GM19328 (cell line): ENCODE results near the gene YARS1.

Experiments
- ATAC-seq: cut with Tn5 transposase; IDR thresholded peaks from one replicate; pipeline ENCODE4 v1.9.1; 2021; ENCODE audit warnings: mild to moderate bottlenecking, moderate library complexity; ENCODE audit not compliant: unreplicated experiment

The YARS1 gene

DNA sequence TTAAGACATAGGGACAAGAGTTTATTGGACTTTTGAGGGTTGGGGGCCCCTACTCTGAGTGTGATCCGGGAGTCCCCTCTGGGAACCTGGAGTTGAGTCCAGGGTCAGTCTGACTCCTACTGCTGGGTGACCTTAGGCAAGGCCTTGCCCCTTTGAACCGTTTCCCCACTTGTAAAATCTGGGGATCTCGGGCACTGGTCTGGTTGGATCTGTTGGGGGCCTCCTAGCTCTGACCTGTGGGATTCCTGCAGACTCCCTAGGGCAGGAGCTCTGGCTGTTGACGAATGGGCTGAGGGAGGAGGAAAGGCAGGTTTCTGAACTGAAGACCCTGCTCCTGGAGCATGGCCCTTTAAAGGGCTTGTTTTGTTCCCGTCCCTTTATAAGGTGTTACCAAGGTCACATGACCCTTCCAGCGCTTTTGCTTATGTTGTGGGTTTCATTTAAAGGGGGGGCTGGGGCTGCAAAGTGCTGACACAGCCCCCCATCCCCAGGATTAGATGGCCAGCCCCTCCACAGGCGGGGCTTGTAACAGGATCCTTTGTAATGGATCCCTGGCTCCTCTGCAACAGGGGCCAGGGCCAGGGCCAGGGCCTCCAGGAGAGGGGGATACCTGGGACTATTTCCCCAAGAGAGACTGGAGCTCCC is 50.7 kb downstream of the YARS1 start:
- ATAC-seq, result no peak

DNA sequence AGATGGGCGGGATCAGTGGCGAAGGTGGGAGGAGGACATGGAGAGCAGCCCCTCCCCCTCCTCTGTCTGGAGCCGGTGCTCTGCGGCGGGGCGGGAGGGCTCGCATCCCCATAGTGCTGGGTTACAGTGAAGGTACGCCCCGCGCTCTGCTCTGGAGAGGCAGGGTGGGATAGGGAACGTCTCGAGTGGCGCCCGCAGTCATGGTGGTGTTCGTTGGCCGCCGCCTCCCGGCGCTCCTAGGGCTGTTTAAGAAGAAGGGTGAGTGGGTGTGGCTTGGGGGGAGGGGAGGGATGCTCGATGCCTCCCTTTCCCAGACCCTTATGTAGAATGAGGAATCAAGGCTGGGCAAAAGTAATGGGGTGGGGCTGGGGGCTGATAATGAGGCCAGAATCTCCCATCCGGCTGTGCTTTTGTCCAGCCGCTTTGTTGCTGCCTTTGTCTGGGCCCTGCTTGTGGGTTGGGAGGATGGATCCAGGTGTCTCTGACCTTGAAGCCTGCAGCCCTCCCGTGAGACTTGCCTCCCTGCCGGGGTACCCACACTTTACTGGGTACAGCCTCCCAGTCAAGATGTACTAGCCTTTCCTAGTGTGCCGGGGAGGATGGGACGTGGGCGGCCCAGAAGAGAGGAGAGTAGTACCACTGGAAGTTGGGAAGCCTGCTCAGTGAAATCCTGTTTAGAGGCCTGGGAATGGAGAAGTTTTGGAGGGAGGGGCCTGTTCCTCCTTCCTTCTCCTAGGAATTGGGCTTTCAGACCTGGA is 51.4 kb downstream of the YARS1 start:
- ATAC-seq, result no peak

DNA sequence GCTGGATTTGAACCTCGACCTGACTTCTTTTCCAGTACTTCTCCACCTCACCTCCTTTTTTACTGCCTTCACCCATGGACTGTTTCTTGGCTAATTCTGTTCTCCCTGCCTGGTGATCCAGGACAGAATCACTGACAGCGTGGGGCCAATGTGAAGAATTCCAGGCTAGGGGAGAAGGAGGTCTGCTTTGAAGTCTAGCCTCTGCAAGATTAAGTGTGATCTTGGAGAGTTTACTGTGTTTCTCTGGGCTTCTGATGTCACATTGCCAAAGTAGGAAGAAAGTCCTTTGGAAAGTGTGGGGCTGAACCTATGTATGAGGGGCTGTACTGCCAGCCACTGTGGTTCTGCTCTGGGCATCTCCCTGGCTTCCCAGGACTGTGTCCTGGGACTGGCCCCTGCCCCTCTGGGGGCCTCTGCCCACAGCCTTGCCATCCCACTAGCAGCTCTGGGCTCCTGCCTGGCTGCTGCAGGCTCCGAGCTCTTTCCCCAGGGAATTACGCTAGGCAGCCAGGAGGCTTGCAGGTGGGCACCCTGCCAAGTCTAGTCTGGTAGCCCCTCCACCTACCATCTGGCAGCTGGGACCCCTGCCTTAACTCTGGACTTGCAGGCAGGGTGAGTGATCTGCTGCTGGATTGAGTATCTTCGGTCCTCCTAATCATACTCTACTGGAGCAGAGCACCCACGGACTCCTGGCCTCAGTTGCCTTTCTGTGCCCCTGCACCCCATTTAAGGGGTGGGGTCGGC is 52.2 kb downstream of the YARS1 start:
- ATAC-seq, result no peak

DNA sequence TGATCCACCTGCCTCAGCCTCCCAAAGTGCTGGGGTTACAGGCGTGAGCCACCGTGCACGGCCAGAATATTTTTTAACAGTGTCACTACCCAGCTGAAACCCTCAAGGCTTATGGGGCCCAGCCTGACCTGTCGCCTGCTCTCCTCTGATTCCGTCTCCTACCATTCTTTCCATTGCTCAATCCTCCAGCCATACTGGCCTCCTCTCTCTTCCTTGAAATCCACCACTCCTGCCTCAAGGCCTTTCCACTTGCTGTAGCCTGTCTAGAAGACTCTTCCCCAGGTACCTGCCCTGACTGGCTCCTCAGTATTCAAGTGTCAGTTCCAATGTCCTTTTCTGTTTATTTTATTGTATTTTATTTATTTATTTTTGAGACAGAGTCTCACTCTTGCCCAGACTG is 53.9 kb downstream of the YARS1 start:
- ATAC-seq, result no peak

DNA sequence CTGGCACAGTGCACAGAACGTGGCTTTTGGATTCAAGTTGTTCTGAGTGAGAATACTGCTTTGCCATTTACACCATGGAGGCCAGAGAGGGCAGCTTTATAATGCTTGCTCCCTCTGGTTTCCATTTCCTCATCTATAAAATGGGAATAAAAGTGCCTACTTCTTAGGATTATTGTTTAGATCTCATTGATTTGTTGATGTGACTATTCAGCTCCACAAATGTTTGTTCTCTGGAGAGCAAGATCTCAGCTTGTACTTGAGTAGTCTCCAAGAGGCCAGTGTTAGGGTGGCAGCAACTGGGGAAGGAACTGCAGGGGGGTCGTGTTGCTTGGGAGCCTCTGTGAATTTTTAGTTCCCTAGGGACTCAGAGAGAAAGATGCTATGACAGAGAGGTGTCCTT is 55.2 kb downstream of the YARS1 start:
- no peak for ATAC-seq

DNA sequence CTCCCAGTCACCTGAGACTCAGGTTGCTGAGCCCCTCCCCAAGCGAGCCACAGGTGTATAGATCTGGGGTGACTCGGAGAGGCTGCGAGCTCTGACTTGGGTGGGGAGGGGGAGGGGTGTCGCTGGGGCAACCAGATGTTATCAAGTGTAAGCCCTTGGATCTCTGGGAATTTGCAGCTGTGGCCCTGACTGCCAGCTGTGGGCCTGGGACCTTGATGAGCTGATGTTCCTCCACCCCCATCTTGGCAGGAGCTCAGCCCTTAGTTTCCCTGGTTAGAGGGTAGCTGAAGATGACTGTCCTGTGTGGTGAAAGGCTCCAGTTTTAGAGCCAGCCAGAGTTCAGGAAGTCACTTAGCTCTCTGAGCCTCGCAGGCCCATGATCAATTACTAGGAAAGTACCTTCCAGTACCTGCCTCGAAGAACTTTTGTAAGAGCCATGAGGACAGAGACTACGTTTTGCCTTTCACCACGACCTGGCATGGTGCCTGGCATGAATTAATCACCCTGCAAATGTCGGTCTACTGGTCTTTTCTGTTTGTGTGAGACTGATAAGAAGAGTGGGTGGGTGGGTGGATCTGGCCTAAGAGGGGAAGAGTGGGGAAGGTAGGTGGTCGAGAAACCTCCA is 55.8 kb downstream of the YARS1 start:
- ATAC-seq, result no peak

DNA sequence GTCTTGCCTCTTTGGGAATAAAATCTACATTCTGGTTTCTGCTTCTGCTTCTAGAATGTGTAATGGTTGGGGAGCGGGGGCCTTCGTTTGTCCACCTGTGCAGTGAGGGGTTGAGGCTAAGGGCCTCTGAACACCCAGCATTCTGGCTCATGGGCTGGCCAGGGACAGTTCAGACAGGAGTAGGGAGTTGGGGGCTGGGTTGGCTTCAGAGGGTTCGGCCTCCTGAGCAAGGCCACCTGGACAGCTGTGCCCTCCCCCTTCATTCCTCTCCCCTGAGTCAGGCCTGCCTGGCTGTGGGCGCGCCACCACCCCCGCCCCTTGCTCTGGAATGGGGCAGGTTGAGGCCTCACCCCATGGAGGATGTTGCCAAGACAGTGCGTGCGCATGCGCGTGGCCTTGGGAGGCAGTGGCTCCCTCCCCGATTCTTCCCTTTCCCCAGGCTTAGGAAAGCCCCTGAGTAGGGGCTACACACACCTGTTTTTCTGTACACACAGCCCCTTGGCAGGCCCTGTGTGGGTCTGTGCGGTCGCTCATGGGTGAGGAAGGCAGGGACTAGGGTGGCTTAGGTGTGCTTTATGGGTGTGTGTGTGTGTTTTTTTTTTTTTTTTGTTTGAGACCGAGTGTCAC is 57.0 kb downstream of the YARS1 start:
- no peak for ATAC-seq

DNA sequence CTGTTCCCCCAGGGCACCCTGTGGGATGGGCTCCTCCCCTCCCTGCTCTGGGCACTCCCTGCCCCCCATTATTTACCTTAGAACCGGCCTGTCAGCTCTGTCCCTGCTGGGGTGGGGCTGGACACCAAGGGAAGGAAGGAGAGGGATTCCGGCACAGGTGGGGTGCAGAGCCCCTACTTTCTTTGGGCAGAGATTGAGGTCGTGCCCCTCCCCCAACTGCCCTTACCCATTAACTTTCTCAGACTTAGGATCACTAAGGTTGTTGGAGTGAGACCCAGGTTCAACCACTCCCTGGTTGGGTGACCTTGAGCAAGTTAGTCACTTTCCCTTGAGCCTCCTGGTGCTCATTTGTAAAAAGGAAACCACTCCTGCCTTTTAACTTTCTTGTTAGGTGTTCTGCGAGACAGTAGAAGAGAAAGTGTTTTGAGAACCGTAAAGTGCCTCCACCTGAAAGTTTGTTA is 57.6 kb downstream of the YARS1 start:
- no peak for ATAC-seq

DNA sequence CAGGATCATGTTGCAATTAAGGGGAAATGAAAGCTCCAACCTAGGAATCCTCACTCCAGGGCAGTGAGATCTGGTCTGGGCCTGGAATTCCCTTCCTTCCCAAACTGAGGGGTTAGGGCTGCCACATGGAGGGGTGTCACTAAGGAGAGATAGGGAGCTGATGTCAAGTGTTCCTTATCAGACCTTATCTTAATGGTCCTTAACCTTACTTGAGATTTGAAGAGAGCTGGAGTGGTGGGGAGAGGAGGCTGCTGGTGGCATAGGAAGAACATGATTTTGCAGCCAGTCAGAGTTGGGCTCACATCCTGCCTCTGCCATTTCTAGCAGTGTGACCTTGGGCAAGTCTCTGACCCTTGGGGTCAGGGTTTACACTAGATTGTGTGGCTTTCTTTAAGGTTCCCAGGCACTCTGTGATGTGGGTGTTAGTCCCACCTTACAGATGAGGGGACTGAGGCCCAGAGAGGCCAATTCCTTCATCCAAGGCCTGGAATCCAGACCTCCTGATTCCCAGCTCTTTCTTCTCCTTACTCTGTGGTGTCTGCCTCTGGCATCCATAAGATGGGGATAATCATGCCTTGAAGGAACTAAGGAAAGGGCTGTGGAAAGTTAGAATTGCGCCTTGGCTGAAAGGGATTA is 58.2 kb downstream of the YARS1 start:
- no peak for ATAC-seq

DNA sequence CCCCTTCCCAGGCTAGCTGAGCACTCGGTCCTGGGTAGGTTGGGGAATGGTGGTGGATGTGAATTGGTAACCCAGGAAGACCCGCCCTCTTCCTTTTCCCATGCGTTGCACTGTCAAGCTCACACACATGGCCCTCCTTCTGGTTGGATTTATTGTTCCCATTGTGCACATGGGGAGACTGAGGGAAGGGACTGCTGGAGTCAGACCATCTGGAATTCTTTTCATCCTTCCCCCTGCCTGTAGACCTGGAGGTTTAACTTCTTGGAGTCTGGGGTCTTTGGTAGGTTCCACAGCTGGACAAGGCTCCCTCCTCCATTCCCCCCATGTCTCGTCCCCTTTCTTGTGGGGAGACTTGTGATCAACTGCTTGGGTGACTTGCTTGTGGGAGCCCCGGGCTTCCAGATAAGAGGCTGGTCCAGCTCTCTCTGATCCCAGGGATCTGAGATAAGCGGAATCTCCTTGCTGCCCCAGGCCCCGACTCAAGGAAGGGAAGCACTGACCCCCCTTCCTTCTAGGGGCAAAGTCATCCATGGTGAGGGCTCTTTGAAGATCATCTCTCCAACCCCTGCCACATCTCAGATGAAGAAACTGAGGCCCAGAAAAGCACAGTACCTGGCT is 58.9 kb downstream of the YARS1 start:
- ATAC-seq, result no peak

DNA sequence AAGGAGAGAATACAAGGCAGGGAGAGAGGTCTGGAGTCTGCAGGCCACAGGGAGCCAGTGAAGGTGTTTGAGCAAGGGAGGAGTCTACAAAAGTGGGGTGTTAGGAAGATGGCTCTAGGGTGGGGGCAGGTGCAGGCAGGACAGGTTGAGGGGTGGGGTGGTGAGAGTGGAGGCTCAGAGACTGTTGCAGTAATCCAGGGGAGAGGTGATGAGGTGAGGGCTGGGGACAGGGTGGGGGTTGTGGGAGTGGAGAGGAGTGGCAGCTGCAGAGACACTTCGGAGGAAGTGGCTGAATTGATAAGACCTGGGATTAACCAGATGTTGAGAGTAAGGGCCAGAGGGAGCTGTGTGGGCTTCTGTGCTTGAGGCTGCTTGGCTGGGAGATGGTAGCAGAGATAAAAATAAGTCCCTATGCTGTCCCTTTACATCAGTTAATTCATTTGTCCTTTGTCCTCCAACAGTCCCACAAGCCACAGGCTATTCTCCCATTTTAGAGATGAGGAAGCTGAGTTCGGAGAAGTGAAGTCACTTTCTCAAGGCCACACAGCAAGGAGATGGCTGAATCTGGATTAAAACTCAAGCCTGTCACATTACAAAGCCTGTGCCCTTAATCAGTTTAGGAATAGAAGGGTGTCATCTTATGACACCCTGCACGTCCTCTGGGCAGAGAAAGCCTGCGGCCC is 59.8 kb downstream of the YARS1 start:
- no peak for ATAC-seq

DNA sequence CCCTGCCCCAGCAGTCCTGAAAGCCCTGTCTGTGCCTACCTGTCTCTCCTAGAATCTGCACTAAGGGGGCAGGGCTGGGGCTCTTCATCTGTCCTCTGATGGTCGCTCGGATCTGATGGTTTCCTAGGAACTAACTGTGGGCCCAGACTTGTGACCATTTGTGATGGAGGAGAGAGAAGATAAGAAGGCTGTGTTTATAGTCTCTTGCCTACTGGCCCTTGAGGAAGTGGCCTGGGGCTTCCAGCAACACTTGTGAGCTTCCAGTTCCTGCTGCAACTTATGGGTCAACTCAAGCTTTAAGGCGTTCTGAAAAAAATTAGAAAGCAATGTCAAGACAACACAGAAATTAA is 61.4 kb downstream of the YARS1 start:
- ATAC-seq, result no peak

DNA sequence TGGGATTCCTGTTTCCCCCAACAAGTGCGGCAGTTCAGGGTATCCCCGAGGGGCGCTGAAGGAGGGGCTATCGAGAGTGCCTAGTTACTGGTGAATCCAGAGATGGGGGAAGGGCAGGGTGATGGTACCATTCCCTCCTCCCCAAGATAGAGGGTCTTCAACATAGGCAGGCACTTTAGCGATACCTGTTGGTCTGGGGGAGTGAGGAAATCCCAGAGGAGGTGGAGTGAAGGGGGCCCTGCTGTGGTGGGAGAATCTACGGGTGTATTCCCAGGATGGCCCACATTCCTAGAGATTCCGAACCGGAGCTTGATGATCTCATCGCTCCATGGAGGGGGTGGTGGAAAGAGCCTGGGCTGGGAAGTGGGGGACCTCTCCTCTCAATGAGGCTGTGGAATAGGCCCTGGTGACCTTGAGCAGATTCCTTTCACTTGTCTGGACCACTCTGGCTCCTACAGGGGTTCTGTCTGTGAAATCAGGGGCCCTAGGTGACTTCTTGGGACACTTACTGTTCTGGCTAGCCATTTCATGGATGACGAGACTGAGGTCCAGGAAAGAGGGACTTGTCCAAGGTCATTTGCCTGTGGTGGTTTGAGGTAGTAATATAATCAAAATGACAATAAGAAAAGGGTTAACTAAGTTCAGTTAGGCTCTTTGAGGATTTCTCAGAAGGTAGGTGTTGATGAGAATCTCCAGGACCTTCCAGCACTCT is 61.9 kb downstream of the YARS1 start:
- no peak for ATAC-seq

DNA sequence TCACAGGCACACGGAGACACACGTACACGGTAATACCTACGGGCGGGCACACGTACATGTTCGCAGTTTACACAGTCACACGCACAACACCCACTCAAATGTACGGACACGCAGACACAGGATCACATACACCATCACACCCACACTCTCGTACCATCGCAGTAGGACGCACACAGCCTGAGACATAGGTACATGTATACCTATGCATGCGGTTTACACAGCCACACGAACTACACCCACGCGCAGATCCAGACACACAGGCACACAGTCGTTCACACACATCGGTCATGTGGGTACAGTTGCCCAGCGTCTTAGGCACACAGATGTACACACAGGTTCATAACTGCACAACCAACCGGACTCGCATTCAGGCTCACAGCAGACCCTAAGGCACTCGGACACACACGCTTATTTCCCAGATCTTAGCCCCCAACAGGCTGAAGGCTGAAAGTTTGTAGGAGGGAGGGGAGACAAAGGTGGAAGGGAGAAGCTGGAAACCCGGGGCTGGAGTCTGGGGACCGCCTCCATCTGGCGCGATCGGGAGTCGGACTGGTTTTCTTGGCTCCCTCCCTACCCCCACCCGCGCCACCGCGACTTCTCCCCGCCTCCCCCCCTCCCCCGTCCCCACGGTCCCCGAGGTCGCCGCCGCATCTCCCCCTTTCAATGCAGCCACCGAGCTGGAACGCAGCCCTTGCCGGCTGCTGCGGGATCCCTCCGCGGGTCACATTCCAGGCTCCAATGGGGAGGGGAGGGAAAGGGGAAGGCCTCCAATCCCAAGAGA is 62.7 kb downstream of the YARS1 start:
- no peak for ATAC-seq

DNA sequence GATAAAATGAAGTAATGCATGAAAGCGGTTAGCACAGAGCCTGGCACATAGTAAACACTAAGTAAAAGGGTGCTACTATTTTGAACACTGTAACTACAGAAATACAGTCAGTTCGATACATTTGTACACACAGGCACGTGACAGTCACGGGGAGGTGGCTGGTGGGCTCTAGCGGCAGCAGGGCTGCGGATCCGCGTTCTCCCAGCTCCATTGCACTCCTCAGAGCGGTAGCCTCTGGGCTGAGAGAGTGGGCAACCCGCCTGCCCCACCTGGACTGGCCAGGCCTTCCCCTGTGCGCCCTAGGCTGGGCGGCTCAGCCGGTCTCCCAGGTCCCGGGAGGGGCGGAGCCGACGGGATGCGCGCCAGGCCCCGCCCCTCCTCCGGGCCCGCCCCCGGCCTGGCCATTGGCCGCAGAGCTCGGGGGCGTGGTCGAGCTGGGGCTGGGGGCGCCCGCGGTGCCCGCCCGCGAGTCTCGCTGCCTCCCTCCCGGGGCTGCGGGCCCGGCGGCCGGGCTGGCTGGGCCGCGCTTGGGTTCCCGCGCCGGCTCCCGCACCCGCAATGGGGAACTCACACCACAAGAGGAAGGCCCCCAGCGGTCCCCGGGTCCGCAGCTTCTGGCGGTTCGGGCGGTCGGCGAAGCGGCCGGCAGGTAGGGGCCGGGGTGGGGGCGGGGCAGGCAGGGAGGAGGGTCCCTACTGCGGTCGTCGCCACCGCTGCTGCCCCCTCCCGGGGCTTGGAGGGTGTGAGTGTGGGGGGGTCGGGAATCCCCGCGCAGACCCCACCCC is 63.4 kb downstream of the YARS1 start:
- no peak for ATAC-seq

DNA sequence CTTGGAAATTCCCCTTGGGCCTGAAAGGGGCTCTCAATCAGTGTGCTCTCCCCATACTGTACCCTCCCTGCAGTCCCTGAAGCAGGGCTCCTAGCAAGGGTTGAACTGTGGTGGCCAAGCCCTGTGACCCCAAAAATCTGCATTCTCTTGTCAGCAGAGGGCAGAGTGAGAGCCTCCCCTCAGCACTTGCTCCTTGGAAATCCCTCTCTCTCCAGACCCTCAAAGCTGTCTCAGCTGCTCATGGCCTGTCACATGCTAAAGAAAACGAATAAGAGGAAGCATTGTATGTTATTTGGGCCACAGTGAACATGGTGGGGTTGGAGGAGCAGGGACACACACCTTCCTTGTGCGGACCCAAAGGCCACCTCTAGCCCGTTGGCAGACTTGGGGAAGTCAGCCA is 67.4 kb downstream of the YARS1 start:
- ATAC-seq, result no peak

DNA sequence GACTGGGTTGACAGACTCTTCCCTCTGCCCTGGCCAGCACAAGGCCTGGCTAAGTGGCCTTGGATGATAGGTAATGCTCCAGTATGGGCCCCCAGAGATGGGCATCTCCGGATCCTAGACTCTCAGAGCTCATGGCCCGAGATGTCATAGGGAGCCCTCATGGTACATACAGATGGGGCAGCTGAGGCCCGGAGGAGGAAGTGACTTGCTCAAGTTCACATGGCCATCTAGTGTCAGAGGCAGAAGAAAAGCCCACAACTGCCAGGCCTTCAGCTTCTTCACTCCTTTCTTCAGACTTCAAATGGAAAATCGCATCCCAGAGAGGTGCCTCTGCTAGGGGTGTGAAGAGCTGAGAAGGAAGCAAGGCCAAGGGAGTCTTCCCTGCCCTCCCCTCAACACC is 67.8 kb downstream of the YARS1 start:
- no peak for ATAC-seq

DNA sequence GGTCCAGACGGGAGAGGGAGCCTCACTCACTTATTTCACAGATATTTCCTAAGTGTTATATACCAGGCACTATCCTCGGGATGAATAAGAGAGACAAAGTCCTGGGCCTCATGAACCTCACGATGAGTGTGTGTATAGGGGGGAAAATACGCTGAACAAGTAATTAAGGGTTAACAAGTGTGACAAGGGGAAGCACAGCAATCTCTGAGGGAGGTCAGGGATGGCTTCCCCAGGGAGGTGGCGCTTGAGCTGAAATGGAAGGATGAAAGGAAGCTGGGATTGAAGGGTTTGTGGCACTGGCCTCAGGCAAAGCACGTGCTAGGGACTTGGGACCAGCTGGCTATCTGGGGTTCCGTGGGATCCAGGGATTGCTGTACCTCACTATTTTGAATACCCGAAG is 68.2 kb downstream of the YARS1 start:
- ATAC-seq, result no peak
